ENCODE measurements around the gene DRD2.

Gene DRD2

DNA sequence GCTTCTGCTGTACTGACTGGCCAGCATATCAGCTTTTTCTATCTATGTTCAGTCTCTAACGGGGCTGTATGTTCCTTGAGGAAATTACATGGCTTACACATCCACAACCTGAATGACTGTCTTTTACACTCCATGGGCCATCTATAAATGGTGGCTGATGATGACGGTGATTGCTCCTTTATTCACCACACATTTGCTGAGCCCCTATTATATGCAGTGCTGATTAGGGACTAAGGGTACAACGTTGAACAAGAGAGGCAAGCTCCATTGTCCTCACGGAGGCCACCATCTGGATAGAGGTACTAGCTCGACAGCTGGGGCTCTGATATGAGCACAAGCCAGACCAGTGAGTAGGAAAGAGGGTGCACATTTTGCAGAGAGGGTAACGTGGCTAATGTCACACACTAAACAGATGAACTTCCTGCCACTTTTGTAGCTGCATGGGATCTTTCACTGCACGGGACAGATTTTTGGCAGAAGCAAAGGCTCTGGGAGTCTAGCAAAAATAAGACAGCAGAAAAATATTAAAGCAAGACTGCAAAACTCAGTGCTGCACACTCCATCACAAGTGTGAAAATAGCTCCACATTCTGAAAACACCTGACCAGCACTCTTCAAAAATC lies 30.6 kb downstream of the DRD2 start:
- DNase-seq (ENCODE audit: low read depth): no peak
- TF ChIP-seq, protein P1, sequence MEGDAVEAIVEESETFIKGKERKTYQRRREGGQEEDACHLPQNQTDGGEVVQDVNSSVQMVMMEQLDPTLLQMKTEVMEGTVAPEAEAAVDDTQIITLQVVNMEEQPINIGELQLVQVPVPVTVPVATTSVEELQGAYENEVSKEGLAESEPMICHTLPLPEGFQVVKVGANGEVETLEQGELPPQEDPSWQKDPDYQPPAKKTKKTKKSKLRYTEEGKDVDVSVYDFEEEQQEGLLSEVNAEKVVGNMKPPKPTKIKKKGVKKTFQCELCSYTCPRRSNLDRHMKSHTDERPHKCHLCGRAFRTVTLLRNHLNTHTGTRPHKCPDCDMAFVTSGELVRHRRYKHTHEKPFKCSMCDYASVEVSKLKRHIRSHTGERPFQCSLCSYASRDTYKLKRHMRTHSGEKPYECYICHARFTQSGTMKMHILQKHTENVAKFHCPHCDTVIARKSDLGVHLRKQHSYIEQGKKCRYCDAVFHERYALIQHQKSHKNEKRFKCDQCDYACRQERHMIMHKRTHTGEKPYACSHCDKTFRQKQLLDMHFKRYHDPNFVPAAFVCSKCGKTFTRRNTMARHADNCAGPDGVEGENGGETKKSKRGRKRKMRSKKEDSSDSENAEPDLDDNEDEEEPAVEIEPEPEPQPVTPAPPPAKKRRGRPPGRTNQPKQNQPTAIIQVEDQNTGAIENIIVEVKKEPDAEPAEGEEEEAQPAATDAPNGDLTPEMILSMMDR (IDR thresholded peaks at IDR 0.05; ENCODE audit: control insufficient read depth, insufficient read depth, low read depth, low read length, missing control alignments): no peak
- H3K4me3 ChIP-seq (ENCODE audit: control insufficient read depth, low read depth, low read length): no peak overlapping the region

DNA sequence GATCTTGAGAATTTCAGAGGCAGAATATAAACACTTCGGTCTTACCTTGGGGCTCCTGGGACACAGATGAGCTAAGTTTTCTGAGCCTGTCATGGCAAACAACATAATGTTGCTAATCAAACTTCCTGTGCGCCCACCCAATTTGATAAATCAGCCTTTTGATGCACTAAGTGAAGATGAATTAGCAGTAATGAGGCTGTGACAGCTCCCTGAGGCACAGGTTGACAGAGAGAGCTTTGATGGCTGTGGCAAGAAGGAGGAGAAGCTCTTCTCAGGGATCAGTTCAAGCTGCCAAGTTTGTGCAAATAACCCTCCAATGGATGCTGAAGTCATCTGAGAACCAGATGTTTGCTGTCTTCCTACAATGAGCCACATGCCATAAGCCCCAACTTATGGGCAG lies 34.4 kb downstream of the DRD2 start:
- TF ChIP-seq, protein P1 (IDR thresholded peaks at IDR 0.05; ENCODE audit: control insufficient read depth, insufficient read depth, low read depth, low read length, missing control alignments): no peak
- no peak for DNase-seq (ENCODE audit: low read depth)
- H3K4me3 ChIP-seq (ENCODE audit: control insufficient read depth, low read depth, low read length): no peak overlapping the region

DNA sequence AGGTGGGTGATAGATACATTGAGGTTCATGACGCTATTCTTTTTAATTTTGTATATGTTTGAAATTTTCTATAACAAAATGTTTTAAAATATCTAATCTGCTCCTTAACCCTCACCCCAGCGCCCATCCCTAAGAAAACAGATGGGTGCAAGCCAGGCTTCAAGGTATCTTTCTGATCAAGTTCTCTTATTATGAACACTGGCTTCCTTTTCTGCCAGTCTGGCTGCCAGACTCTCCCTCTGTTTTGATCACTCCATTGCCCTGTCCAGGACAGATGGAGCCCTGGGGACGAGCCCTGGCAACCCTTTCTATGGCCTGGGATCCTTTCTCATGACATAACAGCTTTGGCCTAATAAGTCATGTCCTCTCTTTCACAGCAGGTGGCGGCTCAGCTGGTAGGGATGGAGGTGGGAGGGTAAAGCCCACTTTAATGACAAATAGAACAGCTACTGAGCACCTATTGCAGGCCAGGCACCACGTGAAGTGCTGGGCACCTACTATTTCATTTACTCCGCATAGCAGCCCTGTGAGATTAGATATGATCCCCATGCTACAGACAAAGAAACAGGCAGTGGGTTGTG lies 38.4 kb downstream of the DRD2 start:
- no peak overlapping the region for H3K4me3 ChIP-seq (ENCODE audit: control insufficient read depth, low read depth, low read length)
- no peak for DNase-seq (ENCODE audit: low read depth)
- TF ChIP-seq, protein P1 (IDR thresholded peaks at IDR 0.05; ENCODE audit: control insufficient read depth, insufficient read depth, low read depth, low read length, missing control alignments): no peak

DNA sequence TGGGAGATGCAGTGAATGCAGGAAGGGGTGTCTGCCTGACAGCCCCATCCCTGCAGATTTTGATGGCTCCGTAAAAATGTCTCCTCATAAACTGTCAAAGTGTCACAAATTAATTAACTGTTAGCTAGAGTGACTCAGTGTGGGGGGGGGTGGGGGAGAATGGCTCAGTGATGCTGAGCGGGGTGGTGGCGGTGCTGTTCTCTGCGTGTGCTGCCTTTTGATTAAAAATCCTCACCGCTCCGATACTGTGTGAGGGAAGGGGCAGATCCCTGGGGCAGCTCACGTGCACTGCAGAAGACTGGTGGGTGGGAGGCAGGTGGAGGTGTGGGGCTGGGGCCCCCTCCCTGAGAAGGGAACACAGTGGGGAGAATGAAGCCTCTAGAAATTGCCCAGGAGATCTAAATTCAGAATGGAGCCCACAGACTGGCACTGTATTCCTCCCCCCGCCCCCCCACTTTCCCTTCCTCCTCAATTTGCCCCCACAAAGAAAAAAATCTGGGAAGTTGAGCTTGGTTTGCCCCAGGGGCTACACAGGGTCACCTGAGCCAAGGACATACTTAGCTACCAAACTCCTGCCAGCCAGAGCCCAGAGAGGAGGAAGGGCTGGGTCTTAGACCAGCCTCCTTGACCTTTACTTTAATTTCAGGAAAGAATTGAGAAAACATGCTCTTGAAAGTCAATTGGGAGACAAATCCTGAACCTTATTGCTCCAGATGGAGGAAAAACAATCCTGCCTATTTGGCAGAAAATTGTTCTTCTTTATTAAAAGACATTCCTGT lies 39.8 kb downstream of the DRD2 start:
- DNase-seq (ENCODE audit: low read depth): no peak
- H3K4me3 ChIP-seq (ENCODE audit: control insufficient read depth, low read depth, low read length): no peak overlapping the region
- TF ChIP-seq, protein P1 (IDR thresholded peaks at IDR 0.05; ENCODE audit: control insufficient read depth, insufficient read depth, low read depth, low read length, missing control alignments): no peak

DNA sequence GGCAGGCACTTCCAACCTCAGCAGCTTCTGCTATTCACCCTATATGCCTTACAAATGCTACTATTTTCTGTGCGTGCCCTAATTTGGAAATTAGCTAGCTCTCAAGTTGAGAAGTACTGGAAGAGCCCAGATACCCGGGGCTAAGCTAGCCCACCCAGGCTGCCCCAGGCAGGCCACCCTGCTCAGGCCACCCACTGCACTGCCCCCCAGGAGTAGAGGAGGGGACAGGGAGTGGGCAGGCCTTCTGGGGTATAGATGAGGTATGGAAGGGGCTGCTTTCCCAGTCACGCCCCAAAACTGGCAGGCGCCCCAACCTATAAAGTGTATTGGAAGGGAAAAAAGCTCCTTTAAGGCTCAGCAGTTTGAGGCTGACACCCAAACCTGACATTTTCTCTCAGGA lies 43.5 kb downstream of the DRD2 start:
- no peak overlapping the region for H3K4me3 ChIP-seq (ENCODE audit: control insufficient read depth, low read depth, low read length)
- no peak for DNase-seq (ENCODE audit: low read depth)
- TF ChIP-seq, protein P1 (IDR thresholded peaks at IDR 0.05; ENCODE audit: control insufficient read depth, insufficient read depth, low read depth, low read length, missing control alignments): no peak

DNA sequence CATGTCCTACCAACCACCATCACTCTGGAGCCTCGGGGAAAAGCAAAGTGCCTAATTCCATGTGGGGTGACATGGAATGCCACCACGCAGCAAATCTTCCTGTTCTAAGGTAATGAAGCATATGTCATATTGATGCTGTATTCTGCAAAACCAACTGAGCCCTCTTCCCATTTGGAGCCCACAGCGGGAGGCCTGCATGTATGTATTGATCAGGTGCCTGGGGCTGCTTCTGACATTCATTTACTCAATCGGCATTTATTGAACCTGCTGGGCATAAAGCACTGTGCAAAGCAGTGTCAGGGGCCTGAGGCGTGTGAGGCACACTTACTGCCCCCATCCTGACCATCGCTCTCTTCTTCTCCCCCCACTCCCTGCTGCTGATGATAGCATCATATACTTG lies 48.5 kb downstream of the DRD2 start:
- TF ChIP-seq, protein P1 (IDR thresholded peaks at IDR 0.05; ENCODE audit: control insufficient read depth, insufficient read depth, low read depth, low read length, missing control alignments): no peak
- no peak overlapping the region for H3K4me3 ChIP-seq (ENCODE audit: control insufficient read depth, low read depth, low read length)
- no peak for DNase-seq (ENCODE audit: low read depth)
